Measurements from ENCODE around the gene PLEKHO1.

DNA sequence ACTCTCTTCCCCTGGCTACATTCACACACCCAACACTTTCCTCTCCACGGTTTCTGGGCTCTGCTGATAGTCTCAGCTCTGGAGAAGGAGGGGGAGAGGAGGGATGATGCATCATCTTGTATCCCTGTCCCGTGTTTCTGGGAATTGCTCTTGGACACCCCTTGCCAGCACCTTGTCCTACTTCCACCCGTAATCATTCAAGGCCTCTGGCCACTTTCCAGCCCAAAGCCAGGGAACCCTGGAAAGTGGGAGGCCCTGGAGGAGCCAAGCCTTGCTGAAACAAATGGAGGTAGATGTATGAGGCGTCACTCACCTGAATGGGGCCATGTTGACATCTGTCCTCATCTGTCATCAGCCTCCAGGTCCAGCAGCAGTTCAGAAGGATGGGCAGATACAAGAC, 4.4 kb downstream of the PLEKHO1 start:
- TF ChIP-seq POLR2A (IDR thresholded peaks at IDR 0.05; ENCODE audit: low read length) (no peak), GATA1 (IDR thresholded peaks at IDR 0.05; ENCODE audit: low read depth, low read length) (no peak)
